ENCODE data around the gene TMEM176B.

GRCh38 chr7:150801242-150801945, 1.2 kb upstream of the TMEM176B start:
- TF ChIP-seq POLR2A (IDR thresholded peaks at IDR 0.05), result no peak
- no peak for TF ChIP-seq CTCF (IDR thresholded peaks at IDR 0.05)
